ENCODE data around the gene SCYL2. TPM values are rescaled to one million over a fixed set of nuclear protein-coding genes. Genes with fewer than 3 reads are reported as not detected.

The SCYL2 gene
- total RNA-seq, 4 donors from 2014 or later, result 47.5 to 73.4 (median 52.6) TPM

GRCh38 chr12:100364324-100364723, 97.3 kb downstream of the SCYL2 start:
- H3K36me3 ChIP-seq, result no peaks in the 10 kb centered on the region
- no peaks in the 10 kb centered on the region for H3K4me1 ChIP-seq
- TF ChIP-seq CTCF (IDR thresholded peaks at IDR 0.05) (no peak), POLR2A (IDR thresholded peaks at IDR 0.05) (no peak)
- no peaks in the 10 kb centered on the region for H3K9me3 ChIP-seq
- H3K27ac ChIP-seq, result no peak overlapping the region
- H3K4me3 ChIP-seq, result no peak overlapping the region
- DNase-seq, result no peak
- H3K27me3 ChIP-seq, result no peaks in the 10 kb centered on the region

GRCh38 chr12:100365411-100365810, 98.4 kb downstream of the SCYL2 start:
- H3K36me3 ChIP-seq, result no peaks in the 10 kb centered on the region
- DNase-seq, result no peak
- TF ChIP-seq POLR2A (IDR thresholded peaks at IDR 0.05), result no peak
- no peak for TF ChIP-seq CTCF (IDR thresholded peaks at IDR 0.05)
- no peak overlapping the region for H3K4me3 ChIP-seq
- no peaks in the 10 kb centered on the region for H3K4me1 ChIP-seq
- H3K9me3 ChIP-seq, result no peaks in the 10 kb centered on the region
- no peaks in the 10 kb centered on the region for H3K27me3 ChIP-seq
- no peak overlapping the region for H3K27ac ChIP-seq

GRCh38 chr12:100368066-100368465, 101.1 kb downstream of the SCYL2 start:
- no peak overlapping the region for H3K27ac ChIP-seq
- DNase-seq, result no peak
- no peaks in the 10 kb centered on the region for H3K4me1 ChIP-seq
- H3K4me3 ChIP-seq, result no peak overlapping the region
- H3K27me3 ChIP-seq, result no peaks in the 10 kb centered on the region
- no peaks in the 10 kb centered on the region for H3K9me3 ChIP-seq
- TF ChIP-seq POLR2A (IDR thresholded peaks at IDR 0.05) (no peak), CTCF (IDR thresholded peaks at IDR 0.05) (no peak)
- H3K36me3 ChIP-seq, result no peaks in the 10 kb centered on the region

- Histone ChIP-seq H3K36me3 (no peaks in the 10 kb centered on the region), H3K27me3 (no peaks in the 10 kb centered on the region), H3K9me3 (no peaks in the 10 kb centered on the region), H3K4me1 (peaks cover 0 to 8% (median 0%) of the 10 kb centered on the region in 4 donors), H3K27ac (no peak overlapping the region), H3K4me3 (no peak overlapping the region)
- TF ChIP-seq CTCF (IDR thresholded peaks at IDR 0.05) (no peak), POLR2A (IDR thresholded peaks at IDR 0.05) (no peak)
- no peak for DNase-seq
Measured at GRCh38 chr12:100371146-100371545, 104.2 kb downstream of the SCYL2 start.

GRCh38 chr12:100372853-100373640, 106.1 kb downstream of the SCYL2 start:
- H3K27ac ChIP-seq, result no peak overlapping the region
- DNase-seq, result no peak
- H3K27me3 ChIP-seq, result no peaks in the 10 kb centered on the region
- H3K4me3 ChIP-seq, result no peak overlapping the region
- no peak for TF ChIP-seq POLR2A (IDR thresholded peaks at IDR 0.05)
- TF ChIP-seq CTCF (IDR thresholded peaks at IDR 0.05), result no peak
- no peaks in the 10 kb centered on the region for H3K36me3 ChIP-seq
- H3K4me1 ChIP-seq, result peaks cover 0 to 8% (median 0%) of the 10 kb centered on the region in 4 donors
- no peaks in the 10 kb centered on the region for H3K9me3 ChIP-seq
